ENCODE measurements around the gene NUP214. TPM values are rescaled to one million over a fixed set of nuclear protein-coding genes. Genes with fewer than 3 reads are reported as not detected.

Gene NUP214
- total and polyA plus RNA-seq, 2 of the 8 experiments (the other 6 are each of a cell fraction or from before 2014, with no cell fraction given): 28.6 to 50.2 TPM

DNA sequence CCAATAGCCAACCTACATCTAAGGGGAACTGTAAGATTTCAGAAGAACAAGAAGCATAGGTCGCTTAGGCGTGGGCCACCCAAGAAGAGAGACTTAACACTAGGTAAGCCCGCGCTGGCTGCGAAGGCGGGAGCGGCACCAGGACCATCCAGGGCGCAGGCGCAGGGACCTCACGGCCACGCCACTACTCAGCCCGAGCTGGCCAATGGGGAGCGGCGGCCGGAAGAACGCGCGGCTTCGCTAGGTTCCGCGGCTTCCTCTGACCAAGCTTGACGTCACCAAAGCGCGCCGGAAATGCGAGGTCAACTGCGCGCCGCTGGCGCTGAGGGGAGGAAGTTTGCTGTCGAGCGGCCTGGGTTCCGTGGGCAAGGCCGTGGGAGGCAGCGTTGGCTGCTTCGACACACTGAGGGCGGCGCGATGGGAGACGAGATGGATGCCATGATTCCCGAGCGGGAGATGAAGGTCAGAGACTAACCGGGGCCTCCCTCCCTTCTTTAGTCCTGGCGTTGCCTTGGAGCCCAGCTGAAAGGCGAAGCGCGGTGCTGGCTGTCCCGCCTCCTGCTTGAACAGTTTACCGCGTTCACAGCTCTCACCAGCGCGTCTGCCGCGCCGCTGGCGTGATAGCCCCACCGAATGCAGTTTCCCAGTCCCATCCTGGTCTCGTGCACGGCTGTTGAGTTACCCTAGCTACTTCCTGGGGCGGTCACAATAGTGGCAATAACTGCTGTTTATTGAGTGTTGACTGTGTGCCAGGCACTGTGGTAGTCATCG, at the start of gene NUP214 (continued):
- peak; percentile 84; the same call in 1 of the 2 replicates for TF ChIP-seq RBBP5 (IDR thresholded peaks at IDR 0.05; ENCODE audit: borderline replicate concordance, low read depth, low read length)
- TF ChIP-seq, protein P1, sequence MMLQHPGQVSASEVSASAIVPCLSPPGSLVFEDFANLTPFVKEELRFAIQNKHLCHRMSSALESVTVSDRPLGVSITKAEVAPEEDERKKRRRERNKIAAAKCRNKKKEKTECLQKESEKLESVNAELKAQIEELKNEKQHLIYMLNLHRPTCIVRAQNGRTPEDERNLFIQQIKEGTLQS (IDR thresholded peaks at IDR 0.05; ENCODE audit: insufficient read depth, low read depth, low read length): peak; percentile 97
- TF ChIP-seq EZH2 (IDR thresholded peaks at IDR 0.05; ENCODE audit: low read depth, low read length, severe bottlenecking): no peak

Data from H1 (cell line).